GM19397 (cell line): ENCODE data around the gene FHIT.
A peak's percentile ranks its signal among the peaks of the same experiment; 100 is the strongest.

Experiments
- ATAC-seq: cut with Tn5 transposase; IDR thresholded peaks from one replicate; pipeline ENCODE4 v1.9.1; 2021; ENCODE audit warnings: mild to moderate bottlenecking, moderate library complexity; ENCODE audit not compliant: unreplicated experiment

The FHIT gene

DNA sequence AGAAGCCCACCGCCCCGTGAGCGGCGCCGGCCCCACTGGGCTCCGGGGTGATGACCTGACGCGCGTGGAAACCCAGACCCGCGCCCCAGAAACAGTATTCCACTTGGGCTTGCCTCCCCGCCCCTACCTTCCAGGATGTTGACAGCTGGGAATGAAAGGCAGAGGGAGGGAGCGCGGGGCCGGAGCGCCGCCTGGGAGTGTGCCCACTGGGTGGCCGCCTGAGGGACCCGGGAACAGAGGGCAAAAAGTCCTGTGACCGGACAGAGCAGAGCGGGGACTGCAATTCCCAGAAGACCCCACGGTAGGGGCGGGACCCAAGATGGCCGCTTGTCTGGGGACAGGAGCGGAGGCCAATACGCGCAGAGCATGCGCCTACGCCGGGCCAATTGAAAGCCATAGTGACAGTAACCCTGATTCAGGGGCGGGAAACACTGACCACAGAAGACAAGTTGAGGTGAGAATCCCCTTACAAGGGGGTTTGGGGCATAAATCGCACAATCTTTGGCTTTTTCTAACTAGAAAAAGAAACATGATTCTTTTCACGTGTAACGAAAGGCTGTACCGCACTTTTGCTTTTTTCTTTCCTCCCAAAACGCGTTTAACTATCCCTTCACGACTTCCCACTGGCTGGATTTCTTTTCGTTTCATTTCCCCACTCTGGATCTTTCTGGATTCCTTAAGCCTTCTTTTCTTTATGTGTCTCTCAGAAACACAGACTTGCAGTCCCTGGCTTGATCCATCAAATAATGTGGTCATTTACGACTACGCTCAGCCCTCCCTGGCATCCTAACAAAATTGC lies at the start of gene FHIT:
Gene FHIT, minus strand, starts transcription at position 279 of the 799 bp plus-strand sequence.
- peak; percentile 93 for ATAC-seq

DNA sequence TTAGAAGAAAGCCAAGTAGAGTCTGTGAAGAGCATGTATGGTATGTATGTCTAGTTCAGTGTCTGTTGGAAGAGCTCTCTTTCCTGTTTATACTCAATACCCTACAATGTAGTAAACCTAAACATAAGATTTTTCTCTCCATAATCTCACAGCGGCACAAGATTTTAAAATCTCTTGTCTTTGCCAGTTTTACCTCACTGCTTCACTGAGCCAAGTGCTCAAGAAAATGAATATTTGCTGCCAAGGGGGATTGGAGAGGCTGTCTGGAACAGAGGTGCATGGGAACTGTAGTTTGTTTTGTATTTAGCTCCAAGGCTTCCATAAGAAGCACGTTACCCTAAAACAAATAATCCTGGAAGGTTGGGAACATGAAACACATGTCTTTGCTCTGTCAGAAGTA lies 49.5 kb upstream of the FHIT start:
- no peak for ATAC-seq

DNA sequence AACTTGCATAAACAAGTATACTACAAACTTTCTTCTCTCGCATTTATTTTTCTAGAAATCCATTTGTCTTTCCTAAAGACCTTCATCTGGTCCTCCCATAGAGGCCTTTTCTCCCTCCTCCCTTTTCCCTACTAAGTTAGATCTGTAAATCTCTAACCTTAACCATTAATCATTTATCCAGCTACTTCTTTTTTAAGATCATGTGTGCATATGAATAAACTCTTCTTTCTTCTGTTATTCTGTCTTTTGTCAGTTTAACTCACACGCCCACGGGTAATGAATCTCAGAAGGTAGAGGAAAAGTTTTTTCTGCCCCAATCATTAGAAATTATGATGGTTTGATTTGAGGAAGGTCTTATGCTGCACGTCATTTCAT lies 48.7 kb upstream of the FHIT start:
- ATAC-seq: no peak

DNA sequence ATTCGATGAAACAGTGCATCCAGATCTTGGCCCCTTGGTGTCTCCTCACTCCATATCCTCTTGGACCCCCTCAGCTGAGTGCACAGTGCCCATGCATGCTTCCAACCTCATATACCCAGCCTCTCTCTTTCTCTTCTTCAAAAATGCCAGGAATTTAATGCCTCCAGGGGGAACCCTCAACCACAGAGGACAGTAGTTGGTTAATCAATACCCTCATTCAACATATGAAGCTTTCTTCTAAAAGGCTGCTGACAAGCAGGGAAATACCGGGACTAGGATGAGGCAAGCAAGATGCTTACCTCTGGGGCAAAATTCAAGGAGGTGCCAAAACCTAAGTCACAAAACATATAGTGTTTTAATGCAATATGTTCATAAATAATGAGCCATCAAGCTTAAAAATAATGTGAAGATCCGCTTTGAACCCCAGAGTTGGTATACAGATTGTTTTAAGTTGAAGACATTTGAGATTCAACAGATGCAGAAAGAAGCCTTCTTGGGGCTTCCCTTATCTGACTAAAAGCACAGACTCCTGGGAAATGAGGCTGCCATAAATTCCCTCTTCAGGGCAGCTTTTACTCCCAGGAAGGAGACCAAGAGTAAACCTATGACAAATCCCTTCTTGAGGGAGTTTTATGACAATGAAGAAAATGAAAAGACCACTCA lies 48.2 kb upstream of the FHIT start:
- no peak for ATAC-seq

DNA sequence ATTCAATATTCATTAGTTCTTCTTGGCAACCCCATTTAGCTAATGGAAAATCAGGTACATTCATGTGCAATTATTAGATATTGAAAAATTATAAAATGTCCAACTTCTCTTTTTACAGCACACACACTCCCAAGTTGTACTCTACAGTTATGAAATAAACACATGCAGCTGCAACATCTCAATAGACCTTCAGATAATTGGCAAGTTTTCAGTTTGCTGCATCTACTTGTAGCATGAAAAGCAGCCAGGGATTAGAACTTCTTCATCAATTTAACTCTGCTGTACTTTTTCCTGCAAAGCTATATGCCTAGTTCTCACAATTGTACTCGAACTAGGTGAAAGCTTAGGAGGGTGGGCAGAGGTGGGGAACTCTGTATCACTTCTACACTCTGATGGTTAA lies 46.6 kb upstream of the FHIT start:
- ATAC-seq: no peak

DNA sequence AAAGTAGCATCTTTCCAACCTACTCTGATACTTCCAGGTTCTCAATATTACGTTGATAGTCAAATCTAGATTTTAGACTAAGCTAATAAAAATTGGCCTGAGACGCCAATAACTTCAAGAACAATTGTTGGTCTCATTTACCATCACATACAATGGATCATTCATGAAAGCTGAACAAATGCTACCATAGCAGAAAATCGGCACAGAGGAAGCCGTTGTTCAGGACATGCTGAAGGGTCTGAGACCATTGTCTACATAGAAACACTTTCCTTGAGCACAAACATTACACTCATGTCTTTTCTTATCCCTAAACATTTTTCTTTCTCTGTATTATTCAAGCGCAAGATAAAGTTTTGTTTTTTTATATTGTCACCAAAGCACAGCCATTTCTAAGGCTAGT lies 37.2 kb upstream of the FHIT start:
- ATAC-seq: no peak

DNA sequence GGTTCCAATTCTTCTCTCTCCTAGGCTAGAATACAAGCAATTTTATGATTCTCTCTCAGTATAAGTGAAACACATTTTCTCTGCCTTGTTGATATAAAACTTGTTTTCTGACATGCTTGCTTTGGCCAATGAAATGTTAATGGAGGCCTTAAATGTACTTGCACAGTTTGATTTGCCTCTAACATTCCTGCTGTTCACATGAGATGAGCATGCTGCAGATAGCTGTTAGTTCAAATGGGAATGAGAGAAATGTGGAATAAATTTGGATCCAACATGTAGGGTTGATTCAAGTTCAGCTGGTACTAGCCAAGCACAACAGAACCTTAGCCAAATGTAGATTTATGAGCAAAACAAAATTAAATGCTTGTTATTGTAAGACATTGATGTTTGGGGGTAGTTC lies 32.6 kb upstream of the FHIT start:
- ATAC-seq: no peak

DNA sequence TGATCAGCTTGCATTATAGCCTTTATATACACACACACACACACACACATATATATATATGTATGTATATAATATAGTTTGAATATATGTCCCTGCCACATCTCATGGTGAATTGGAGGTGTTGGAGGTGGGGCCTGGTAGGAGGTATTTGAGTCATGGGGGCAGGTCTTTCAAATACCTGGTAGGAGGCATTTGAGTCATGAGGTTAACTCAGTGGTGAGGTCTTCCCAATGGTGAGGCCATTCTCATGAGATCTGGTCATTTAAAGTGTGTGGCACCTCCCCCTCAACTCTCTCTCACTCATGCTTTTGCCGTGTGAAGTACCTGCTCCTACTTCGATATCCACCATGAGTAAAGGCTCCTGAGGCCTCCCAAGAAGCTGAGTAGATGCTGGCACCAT lies 27.5 kb upstream of the FHIT start:
- no peak for ATAC-seq

DNA sequence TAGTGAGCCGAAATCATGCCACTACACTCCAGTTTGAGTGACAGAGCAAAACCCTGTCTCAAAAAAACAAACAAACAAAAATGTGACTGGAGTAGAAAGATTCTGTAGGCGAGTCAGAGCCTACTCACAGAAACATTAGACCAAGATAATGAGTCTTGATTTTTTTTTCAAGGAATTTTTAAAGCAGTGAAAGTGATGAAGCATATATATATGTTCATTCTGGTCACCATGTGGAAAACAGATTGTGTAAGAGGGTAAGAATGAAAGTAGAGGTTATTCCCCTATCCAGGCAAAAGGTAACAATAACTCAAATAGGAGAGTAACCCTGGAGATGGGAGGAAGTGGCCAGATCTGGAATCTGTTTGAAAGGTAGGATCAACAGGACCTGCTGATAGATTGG lies 26.2 kb upstream of the FHIT start:
- no peak for ATAC-seq

DNA sequence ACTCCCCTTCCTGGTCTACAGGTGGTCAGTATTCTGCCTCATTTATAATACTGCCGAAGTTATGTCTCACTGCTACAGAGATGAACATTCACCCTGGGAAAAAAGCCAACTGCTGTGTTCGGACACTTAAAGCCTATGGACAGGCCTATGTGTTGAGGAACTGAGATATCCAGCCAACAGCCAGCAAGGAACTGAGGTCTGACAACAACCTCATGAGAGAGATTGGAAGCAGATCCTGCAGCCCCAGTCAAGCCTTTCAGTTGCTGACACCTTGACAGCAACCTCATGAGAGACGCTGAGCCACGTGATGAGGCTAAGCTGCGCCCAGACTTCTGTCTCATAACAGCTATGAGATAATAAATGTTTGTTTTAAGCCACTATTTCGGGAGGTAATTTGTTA lies 18.2 kb upstream of the FHIT start:
- ATAC-seq: no peak

DNA sequence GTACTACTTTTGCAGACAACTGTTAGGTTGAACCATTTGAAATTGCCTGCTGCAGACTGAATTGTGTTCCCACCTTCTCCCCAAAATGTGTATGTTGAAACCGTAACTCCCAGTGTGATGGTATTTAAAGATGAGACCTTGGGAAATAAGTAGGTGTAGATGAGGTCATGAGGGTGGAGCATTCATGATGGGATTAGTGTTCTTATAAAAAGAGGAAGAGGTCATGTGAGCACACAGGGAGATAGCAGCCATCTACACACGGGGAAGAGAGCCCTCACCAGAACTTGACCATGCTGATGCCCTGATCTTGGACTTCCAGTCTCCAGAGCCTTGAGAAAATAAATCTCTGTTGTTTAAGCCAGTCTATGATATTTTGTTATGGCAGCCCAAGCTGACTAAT lies 17.4 kb upstream of the FHIT start:
- ATAC-seq: no peak

DNA sequence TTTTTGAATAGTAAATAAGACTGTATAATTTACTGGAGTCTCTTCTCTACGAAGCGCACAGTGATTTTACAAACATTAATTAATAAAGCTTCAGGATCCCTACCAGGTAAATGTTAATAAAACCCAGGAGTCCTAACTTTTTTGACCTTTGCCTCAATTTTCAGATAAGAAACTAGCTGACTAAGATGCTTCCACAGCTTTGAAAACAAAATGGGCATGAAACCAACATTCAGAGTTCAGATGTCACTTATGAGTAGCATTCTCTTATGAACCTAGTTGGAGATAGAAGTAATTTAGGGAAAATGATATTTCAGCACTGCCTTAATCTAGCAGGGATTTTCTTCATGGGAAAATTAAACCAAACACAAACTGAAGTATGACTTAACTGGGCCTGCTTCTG lies 13.0 kb upstream of the FHIT start:
- no peak for ATAC-seq

DNA sequence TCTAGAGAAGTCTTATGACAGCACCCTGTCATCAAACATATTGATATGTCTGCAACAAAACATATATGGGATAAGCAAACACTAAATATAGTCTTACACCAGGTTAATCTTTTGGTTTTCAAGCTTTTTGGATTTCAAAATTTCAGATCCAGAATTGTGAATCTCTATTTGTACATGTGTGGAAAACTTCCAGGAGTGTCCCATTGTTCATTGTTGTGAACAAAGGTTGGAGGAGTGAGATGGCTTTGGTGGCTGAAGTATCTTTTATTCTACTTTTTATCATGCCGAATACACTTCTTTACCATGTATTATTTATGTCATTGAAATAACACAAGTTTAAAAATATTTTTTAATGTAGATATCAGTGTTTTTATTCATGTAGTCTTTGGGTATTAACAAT lies 5.9 kb upstream of the FHIT start:
- no peak for ATAC-seq

DNA sequence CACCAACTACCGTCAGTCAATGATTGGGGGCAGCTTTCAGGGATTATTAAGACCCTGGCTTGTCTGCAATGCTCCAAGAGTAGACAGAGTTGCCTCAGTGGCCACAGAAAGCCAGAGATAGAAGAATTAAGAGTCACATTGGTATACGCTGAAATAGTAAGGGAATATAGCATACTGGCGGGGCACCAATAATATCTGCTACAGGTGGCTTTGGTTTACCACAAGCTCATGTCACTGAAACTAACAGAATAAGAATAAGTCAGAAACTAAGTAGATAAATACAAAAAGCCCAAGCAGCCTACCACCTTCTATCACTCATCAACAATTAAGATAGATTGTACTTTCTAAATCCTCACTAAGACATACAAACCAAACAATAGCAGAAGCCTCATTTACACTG lies 2.5 kb upstream of the FHIT start:
- ATAC-seq: no peak

DNA sequence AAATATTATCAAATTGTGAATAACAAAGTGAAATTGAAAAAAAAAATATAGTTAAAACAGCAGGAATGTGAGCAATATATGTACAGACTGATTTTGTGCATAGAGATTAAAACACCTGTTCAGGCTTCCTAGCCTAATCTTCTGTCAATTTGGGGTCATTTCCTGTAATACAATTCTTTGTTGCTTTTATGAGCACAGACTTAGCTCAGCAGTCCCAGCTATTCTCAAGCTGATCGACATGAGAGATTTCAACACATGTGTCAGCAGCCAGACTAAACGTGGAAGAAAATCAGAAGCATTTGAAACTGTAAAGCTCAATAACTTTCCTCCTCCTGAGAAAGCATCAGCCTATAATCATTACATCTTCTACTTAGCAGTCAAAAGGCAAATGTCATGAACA lies 1.6 kb upstream of the FHIT start:
- no peak for ATAC-seq

DNA sequence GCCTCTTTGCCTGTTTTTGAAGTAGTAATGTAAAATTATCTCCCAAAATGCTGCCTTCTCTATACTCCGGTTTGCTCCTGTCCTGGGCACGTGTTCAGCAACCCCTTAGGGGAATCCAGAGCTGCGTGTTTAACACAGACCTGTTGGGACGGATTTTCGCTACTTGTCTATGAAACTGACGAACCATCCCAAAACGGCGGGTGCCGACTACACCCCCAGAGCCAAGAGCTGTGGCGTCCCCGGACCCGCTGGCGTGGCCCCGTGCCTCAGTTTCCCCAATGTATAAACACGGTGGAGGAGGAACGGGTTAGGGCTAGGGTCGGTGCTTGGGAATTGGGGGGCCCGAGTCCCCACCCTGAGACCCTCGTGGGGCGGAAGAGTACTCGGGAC lies 473 bp downstream of the FHIT start:
- ATAC-seq: no peak

DNA sequence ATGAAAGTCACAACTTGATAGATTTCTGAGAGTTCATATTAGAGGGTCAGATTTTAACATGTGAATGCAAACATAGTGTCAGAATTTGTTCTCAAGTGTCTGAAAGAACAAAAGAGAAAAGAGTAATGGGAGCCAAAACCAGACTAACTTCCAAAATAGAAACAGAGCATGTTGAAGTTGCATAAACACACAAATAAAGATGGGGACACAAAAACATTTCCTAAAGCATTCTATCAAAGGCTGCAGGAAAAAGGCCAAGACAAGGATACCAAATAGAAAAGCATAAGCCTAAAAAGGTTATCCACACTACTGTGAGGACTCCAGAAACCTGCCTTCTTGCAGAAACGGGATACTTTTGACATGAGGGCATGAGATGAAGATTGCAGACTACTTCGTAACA lies 2.8 kb downstream of the FHIT start:
- no peak for ATAC-seq

DNA sequence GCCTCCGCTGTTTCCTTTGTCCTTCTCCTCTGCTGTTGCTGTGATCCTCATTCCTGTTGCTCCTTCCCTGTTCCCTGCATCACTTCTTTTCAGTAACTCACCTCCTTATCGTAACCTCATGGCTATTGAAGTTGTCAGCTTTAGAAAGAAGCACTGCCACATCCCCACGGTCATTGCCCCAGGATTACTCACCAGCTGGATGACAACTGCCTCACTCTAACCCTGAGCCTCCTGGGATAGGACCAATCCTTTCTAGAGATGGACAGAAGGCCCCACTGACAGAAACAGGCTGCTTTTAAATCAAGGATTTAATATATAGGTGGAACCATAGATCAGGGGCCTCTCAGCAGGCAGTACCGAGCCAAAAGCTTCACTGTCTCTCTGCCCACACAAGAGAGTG lies 4.1 kb downstream of the FHIT start:
- ATAC-seq: no peak

DNA sequence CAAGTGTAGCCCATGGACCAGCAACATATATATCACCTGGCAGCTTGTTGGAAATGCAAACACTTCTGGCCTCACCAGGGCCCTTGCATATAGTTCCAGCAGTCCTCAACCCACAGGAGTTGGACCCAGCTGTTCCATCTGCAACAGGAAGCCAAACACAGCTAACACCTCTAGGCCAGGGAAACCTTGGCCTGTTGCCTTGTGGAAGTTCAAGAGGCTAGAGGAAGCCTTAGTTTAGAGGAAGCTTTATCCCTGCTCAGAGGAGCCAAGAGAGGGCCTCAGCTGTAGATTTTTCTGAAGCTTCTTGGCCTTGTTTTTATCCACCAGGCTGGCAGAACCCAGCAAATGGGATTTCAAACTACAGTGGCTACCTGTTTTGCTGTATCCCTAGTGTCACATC lies 11.4 kb downstream of the FHIT start:
- no peak for ATAC-seq

DNA sequence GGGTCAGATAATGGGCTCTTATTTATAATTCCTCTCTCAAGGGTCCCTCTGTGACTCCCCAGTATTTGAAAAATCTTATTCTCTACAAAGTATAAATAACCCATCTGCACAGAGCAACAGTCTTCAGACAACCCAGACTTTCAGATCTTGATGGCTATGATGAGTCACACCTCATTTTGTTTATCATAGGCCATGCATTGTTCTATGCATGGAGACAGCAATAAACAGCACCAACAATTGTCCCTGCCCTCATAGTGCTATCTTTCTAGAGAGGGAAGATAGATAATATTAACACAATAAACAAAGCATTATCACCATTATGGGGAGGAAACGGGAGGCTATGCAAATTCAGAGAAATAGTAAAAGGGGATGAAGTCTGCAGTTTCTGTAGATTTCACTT lies 13.4 kb downstream of the FHIT start:
- no peak for ATAC-seq

DNA sequence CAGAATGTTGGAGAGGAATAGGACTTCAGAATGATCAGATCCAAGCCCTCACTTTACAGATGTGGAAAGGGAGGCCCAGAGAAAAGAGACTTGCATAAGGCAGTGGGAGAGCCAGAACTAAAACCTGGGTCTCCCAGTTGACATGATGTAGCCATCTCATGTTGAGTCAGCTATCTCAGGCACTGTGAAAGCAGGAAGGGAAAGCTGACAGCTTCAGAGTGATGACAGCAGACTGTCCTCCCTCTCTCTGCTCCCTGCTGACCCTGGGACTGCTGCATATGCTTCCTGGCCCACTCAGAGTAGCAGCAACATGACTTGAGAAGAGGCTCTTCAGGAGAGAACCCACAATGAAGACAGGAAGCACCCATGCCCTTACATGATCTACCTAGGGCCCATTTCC lies 14.7 kb downstream of the FHIT start:
- peak; percentile 80 for ATAC-seq

DNA sequence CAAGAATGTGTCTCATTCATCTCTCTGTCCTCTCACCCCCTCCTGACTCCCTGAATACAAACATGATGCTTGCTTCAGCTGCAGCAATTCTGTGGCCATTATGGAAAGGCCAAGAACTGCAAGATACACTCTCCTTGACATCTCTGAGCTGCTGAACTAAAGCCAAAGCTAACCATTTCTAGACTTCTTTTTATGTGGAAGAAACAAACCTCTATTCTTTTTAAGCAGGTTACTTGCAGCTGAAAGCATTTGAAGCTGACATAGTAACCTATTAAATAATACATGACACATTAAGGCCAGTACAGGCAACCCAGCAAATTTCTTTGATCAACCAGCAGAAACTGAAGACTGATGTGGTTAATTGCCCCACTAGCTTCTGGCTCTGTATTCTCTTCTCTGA lies 17.5 kb downstream of the FHIT start:
- no peak for ATAC-seq

DNA sequence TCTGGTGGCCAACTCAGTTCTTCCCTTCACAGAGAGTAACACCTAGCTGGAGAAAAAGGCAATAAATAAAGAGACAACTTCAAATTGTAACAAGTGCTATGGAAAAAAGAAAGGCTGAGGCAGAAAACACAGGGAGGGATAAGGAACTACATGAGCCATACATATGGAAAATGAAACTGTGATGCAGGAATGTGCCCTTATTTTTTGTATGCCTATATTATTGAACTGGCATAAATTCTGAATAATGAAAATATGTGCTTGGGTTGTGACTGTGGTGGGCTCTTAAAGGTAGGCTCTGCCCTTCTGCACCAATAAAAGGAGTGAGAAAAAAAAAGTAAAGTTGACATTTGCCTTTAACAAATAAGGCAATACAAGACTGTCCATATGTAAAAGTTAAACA lies 19.6 kb downstream of the FHIT start:
- ATAC-seq: no peak
